ENCODE data around the gene ZDHHC8.
A peak's percentile ranks its signal among the peaks of the same experiment; 100 is the strongest.

ZDHHC8 gene

GRCh38 chr22:20156042-20156389 lies 24.4 kb downstream of the ZDHHC8 start:
- Histone ChIP-seq H3K9me3 (ENCODE audit: control insufficient read depth, insufficient read depth, low read length) (no peaks in the 10 kb centered on the region), H4K20me1 (ENCODE audit: control insufficient read depth, insufficient read depth, low read depth, low read length) (no peaks in the 10 kb centered on the region), H3K36me3 (ENCODE audit: control insufficient read depth, low read length) (no peaks in the 10 kb centered on the region), H3K4me1 (ENCODE audit: control insufficient read depth, low read length) (no peaks in the 10 kb centered on the region), H3K27me3 (ENCODE audit: control insufficient read depth, low read length) (0 out of 2 replicates have a peak, but pooled peaks cover 3% of the 10 kb centered on the region), H3K4me3 (ENCODE audit: low read length) (no peak overlapping the region), H3F3A (ENCODE audit: control insufficient read depth, insufficient read depth) (no peaks in the 10 kb centered on the region), H3K9me2 (replicated peaks; ENCODE audit: control insufficient read depth, low read length) (no peaks in the 10 kb centered on the region), H3K27ac (ENCODE audit: low read depth, low read length) (no peak overlapping the region), H3K79me2 (ENCODE audit: control insufficient read depth, low read length) (no peaks in the 10 kb centered on the region), H3K4me2 (ENCODE audit: low read length) (no peak overlapping the region)
- no peak for TF ChIP-seq CTCF (IDR thresholded peaks at IDR 0.05; ENCODE audit: low read depth, low read length, poor library complexity, severe bottlenecking)
- TF ChIP-seq EZH2phosphoT487 (IDR thresholded peaks at IDR 0.05; ENCODE audit: borderline replicate concordance, low read length): no peak

DNA sequence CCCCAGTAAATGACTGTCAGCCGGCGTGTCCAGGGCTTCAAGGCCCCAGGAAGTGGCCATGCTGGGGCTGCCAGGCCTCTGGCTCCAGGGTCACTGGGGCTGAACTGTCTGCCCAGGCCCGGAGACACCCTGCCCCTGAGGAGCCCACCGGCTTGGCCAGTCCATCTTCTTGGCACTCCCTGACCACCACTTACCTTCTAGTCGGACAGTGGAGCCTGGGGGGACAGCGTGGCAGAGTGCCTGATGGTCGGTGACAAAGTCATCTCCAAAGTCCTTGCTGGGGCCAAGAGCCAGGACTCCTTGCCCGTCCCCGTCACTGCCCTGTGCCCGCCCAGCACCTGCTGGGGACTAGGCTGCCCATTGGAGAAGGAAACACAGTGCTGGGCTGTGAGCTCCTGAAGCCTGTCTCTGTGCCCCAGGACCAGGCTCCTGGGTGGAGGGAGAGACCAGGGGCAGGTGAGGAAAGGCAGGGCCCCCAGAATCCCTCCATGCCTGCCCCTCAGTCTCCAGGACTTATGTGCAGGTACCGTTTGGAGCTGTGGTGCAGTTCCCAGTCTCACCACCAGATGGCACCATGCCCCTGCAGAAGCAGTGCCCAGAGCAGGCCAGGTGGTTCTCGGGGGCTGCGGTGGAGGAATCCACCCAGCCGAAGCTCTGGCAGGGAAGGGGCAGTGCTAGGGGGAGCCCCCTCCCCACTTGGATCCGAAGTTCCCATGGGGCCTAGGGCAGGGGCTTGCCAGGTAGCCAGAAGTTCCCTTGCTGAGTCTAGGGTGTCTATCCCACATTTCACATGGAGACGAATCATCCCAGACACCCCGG lies 25.2 kb downstream of the ZDHHC8 start:
- no peak for TF ChIP-seq EZH2phosphoT487 (IDR thresholded peaks at IDR 0.05; ENCODE audit: borderline replicate concordance, low read length)
- TF ChIP-seq CTCF (IDR thresholded peaks at IDR 0.05; ENCODE audit: low read depth, low read length, poor library complexity, severe bottlenecking): peak; percentile 94
- H3K79me2 ChIP-seq (ENCODE audit: control insufficient read depth, low read length): no peaks in the 10 kb centered on the region
- no peaks in the 10 kb centered on the region for H3K9me2 ChIP-seq (replicated peaks; ENCODE audit: control insufficient read depth, low read length)
- H4K20me1 ChIP-seq (ENCODE audit: control insufficient read depth, insufficient read depth, low read depth, low read length): no peaks in the 10 kb centered on the region
- H3K4me1 ChIP-seq (ENCODE audit: control insufficient read depth, low read length): no peaks in the 10 kb centered on the region
- no peaks in the 10 kb centered on the region; the same call in 1 of the 2 replicates for H3K9me3 ChIP-seq (ENCODE audit: control insufficient read depth, insufficient read depth, low read length)
- no peak overlapping the region for H3K4me3 ChIP-seq (ENCODE audit: low read length)
- no peak overlapping the region for H3K4me2 ChIP-seq (ENCODE audit: low read length)
- H3K27me3 ChIP-seq (ENCODE audit: control insufficient read depth, low read length): 0 out of 2 replicates have a peak, but pooled peaks cover 3% of the 10 kb centered on the region
- H3F3A ChIP-seq (ENCODE audit: control insufficient read depth, insufficient read depth): no peaks in the 10 kb centered on the region
- H3K27ac ChIP-seq (ENCODE audit: low read depth, low read length): no peak overlapping the region
- no peaks in the 10 kb centered on the region for H3K36me3 ChIP-seq (ENCODE audit: control insufficient read depth, low read length)

DNA sequence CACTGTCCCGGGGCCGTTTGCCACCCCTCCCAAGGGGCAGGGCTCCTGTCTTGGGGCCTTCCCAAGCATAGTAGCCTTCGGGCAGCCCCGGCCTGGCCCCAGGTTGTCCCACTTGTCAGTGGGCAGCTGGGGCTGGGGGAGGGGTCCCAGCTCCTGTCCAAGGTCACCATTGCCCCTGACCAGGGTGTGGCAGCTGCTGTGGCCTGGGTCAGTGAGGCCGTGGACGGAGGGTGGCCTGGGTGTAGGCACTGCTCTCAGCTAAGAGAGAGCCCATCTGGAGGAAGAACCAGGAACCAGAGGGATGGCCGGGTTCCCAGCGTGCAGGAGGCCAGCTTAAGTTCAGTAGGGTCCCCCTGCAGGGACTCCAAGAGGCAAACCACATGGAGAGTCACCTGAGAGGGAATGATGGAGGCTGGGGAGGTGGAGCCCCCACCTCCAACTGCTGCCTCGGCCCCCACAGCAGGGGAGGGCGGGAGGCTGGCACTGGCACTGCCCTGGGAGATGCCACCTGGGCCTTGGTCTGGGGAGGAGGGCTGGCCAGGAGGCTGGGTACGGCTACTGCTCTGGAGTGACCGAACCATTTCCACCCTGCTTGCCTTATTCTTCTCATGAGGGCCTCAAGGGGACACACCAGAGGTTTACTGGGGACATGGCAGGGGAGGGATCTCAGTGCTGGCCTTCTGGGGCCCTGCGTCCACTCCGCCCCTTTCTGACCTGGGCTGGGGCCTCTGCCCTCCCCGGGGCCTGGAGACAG lies 26.0 kb downstream of the ZDHHC8 start:
- Histone ChIP-seq H3K4me1 (ENCODE audit: control insufficient read depth, low read length) (no peaks in the 10 kb centered on the region), H3K79me2 (ENCODE audit: control insufficient read depth, low read length) (no peaks in the 10 kb centered on the region), H4K20me1 (ENCODE audit: control insufficient read depth, insufficient read depth, low read depth, low read length) (no peaks in the 10 kb centered on the region), H3K27ac (ENCODE audit: low read depth, low read length) (no peak overlapping the region), H3F3A (ENCODE audit: control insufficient read depth, insufficient read depth) (no peaks in the 10 kb centered on the region), H3K27me3 (ENCODE audit: control insufficient read depth, low read length) (0 out of 2 replicates have a peak, but pooled peaks cover 3% of the 10 kb centered on the region), H3K36me3 (ENCODE audit: control insufficient read depth, low read length) (no peaks in the 10 kb centered on the region), H3K9me2 (replicated peaks; ENCODE audit: control insufficient read depth, low read length) (no peaks in the 10 kb centered on the region), H3K4me3 (ENCODE audit: low read length) (no peak overlapping the region), H3K4me2 (ENCODE audit: low read length) (no peak overlapping the region), H3K9me3 (ENCODE audit: control insufficient read depth, insufficient read depth, low read length) (no peaks in the 10 kb centered on the region; the same call in 1 of the 2 replicates)
- TF ChIP-seq EZH2phosphoT487 (IDR thresholded peaks at IDR 0.05; ENCODE audit: borderline replicate concordance, low read length) (no peak), CTCF (IDR thresholded peaks at IDR 0.05; ENCODE audit: low read depth, low read length, poor library complexity, severe bottlenecking) (no peak)

All from DOHH2 (cell line).